ENCODE measurements around the gene WEE2. TPM values are rescaled to one million over a fixed set of nuclear protein-coding genes. Genes with fewer than 3 reads are reported as not detected.

Gene WEE2
- total and polyA plus RNA-seq, 2 donors from 2014 or later: 0.06 to 0.13 TPM

DNA sequence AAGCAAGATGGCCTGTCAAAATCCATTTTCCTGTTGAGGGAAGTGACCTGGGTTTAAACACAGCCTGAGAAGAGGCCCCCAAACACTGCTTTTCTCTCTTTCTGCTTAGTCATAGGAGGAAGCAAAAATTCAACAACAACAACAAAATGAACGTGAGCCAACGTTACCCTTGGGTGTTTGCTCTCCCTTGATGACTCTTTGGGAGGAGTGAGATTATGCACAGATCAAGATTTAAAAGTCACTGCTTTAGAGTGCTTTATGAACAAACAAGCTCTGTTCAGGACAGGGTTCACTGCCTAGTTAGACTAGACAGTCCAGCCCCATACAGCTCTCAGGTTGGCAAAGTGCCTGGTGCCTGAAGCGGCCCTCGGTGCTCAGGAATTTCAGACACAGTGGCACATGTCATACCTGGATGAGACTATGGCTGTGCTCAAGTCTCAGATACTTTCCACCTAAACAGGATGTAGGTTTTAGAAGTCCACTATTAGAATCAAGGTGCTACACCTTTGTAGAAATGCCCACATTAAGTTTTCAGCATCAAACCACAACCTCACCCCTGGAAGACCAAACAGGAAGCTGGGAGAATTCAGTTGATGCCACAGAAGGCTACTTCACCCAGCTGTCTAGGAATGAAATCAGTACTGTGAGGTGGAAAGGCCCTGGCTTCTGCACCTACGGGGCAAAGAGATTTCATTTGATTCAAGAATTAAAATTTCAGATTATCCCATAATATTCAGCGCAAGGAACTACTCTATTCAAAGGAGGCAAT, 44.9 kb upstream of the WEE2 start:
- H3K9ac ChIP-seq (ENCODE audit: low read length in 3 of 3): no peak overlapping the region

GRCh38 chr7:141664450-141664849, 43.7 kb upstream of the WEE2 start:
- peaks cover 0 to 12% (median 5%) of the 10 kb centered on the region in 3 donors for H3K4me1 ChIP-seq (ENCODE audit: control insufficient read depth in 2 of 3, insufficient read depth in 2 of 3, low read depth in 1 of 3, low read length in 3 of 3)
- no peak overlapping the region for H3K9ac ChIP-seq (ENCODE audit: low read length in 3 of 3)
- H3K4me3 ChIP-seq (ENCODE audit: low read length in 3 of 3): no peak overlapping the region
- H3K27ac ChIP-seq (ENCODE audit: low read depth in 2 of 2, low read length in 2 of 2): no peak overlapping the region
- no peak for DNase-seq
- no peak for FAIRE-seq
- H3K27me3 ChIP-seq (ENCODE audit: control insufficient read depth, insufficient read depth, low read length): no peaks in the 10 kb centered on the region
- H3K9me3 ChIP-seq (ENCODE audit: control insufficient read depth in 2 of 3, insufficient read depth in 1 of 3, low read length in 3 of 3): no peaks in the 10 kb centered on the region
- TF ChIP-seq, protein P1, sequence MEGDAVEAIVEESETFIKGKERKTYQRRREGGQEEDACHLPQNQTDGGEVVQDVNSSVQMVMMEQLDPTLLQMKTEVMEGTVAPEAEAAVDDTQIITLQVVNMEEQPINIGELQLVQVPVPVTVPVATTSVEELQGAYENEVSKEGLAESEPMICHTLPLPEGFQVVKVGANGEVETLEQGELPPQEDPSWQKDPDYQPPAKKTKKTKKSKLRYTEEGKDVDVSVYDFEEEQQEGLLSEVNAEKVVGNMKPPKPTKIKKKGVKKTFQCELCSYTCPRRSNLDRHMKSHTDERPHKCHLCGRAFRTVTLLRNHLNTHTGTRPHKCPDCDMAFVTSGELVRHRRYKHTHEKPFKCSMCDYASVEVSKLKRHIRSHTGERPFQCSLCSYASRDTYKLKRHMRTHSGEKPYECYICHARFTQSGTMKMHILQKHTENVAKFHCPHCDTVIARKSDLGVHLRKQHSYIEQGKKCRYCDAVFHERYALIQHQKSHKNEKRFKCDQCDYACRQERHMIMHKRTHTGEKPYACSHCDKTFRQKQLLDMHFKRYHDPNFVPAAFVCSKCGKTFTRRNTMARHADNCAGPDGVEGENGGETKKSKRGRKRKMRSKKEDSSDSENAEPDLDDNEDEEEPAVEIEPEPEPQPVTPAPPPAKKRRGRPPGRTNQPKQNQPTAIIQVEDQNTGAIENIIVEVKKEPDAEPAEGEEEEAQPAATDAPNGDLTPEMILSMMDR (IDR thresholded peaks at IDR 0.05; ENCODE audit: borderline replicate concordance, extremely low read depth, insufficient read depth): no peak
- peaks cover 0 to 44% (median 11%) of the 10 kb centered on the region in 3 donors for H3K36me3 ChIP-seq (ENCODE audit: control insufficient read depth in 2 of 3, insufficient read depth in 3 of 3, low read length in 3 of 3)
- intact Hi-C loops (cut with DNase I): no loop called here

More for the DNA sequence above, 44.9 kb upstream of the WEE2 start:
- intact Hi-C loops (cut with DNase I): no loop called here
- Histone ChIP-seq H3K4me1 (ENCODE audit: control insufficient read depth in 2 of 3, insufficient read depth in 2 of 3, low read depth in 1 of 3, low read length in 3 of 3) (peaks cover 0 to 12% (median 5%) of the 10 kb centered on the region in 3 donors), H3K4me3 (ENCODE audit: low read length in 3 of 3) (no peak overlapping the region), H3K36me3 (ENCODE audit: control insufficient read depth in 2 of 3, insufficient read depth in 3 of 3, low read length in 3 of 3) (peaks cover 0 to 45% (median 11%) of the 10 kb centered on the region in 3 donors), H3K27ac (ENCODE audit: low read depth in 2 of 2, low read length in 2 of 2) (peak overlapping the region; percentile 30 to 35), H3K9me3 (ENCODE audit: control insufficient read depth in 2 of 3, insufficient read depth in 1 of 3, low read length in 3 of 3) (no peaks in the 10 kb centered on the region), H3K27me3 (ENCODE audit: control insufficient read depth, insufficient read depth, low read length) (no peaks in the 10 kb centered on the region)
- FAIRE-seq (no peak), DNase-seq (peak in 2 of 5 donors; percentile 29 to 80)
- TF ChIP-seq, protein P1 (IDR thresholded peaks at IDR 0.05; ENCODE audit: borderline replicate concordance, extremely low read depth, insufficient read depth): no peak

DNA sequence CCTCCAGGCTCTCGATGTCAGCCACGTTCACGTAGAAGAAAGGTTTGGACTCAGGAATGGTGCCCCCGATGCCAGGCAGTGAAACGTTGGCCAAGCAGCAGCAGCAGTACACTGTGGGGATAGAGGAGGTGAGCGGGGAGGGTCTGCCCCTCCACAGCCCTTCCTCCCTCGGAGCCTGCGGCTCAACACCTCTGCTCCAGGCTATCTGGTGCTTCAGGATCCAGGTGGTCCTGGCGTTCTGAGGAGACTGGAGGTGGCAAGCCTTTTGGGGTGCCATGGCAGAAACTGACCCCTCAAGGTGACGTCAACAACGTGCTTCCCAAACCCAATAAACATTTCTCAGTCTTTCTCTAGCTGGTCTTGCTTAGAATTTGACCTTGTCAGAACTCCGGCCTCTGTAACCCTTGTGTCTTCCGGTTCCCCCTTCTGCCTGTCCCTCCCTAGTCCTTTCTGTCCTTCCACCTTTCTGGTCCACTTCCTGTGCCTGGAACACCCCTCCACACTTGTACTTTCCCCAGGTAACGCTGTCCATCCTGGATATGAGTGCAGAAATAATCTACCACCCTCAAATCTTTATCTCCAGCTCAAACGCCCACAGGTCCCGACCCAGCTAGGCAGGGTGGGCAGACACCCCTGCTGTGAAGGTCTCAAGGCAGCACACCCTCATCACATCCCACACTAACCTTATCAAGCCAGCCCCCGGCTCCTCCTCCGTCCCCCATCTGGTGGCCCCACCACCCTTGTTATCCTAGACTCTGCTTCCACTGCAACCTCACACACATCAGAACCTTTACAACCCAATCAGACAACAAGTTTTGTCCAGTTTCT, 42.7 kb upstream of the WEE2 start:
- Histone ChIP-seq H3K27ac (ENCODE audit: low read depth in 2 of 2, low read length in 2 of 2) (no peak overlapping the region), H3K4me3 (ENCODE audit: low read length in 3 of 3) (no peak overlapping the region), H3K4me1 (ENCODE audit: control insufficient read depth in 2 of 3, insufficient read depth in 2 of 3, low read depth in 1 of 3, low read length in 3 of 3) (peaks cover 0 to 12% (median 5%) of the 10 kb centered on the region in 3 donors), H3K36me3 (ENCODE audit: control insufficient read depth in 2 of 3, insufficient read depth in 3 of 3, low read length in 3 of 3) (peaks cover 0 to 36% (median 9%) of the 10 kb centered on the region in 3 donors), H3K9me3 (ENCODE audit: control insufficient read depth in 2 of 3, insufficient read depth in 1 of 3, low read length in 3 of 3) (no peaks in the 10 kb centered on the region), H3K27me3 (ENCODE audit: control insufficient read depth, insufficient read depth, low read length) (no peaks in the 10 kb centered on the region), H3K9ac (ENCODE audit: low read length in 3 of 3) (no peak overlapping the region)
- DNase-seq: no peak
- TF ChIP-seq, protein P1 (IDR thresholded peaks at IDR 0.05; ENCODE audit: borderline replicate concordance, extremely low read depth, insufficient read depth): no peak
- no peak for FAIRE-seq
- intact Hi-C loops (cut with DNase I): no loop called here
